Nephron (organoid): ENCODE results near the gene ZNF30.
"Not testable (repeated sequence)": the region's sequence is repeated elsewhere in the genome, so short reads cannot be mapped to it uniquely, and the experiment has no call there.

ENCODE experiments used
- H3K27ac Mint-ChIP-seq, 3 experiments: 2 replicates each; pipeline ENCODE4 v1.8.0; 2020; ENCODE audit warnings: mixed read lengths in 3 of 3, mild to moderate bottlenecking in 2 of 3, moderate library complexity in 1 of 3
- H3K27me3 Mint-ChIP-seq: 2 replicates; pipeline ENCODE4 v1.8.0; 2021; ENCODE audit warnings: low read depth, mild to moderate bottlenecking, moderate library complexity, mixed read lengths
- H3K36me3 Mint-ChIP-seq: 2 replicates; pipeline ENCODE4 v1.8.0; 2020; ENCODE audit warnings: low read depth, mixed read lengths
- H3K4me1 Mint-ChIP-seq: 2 replicates; pipeline ENCODE4 v1.8.0; 2020; ENCODE audit warnings: mixed read lengths
- H3K4me3 Mint-ChIP-seq, 3 experiments: 2 replicates each; pipeline ENCODE4 v1.8.0; 2020; ENCODE audit warnings: mild to moderate bottlenecking in 3 of 3, mixed read lengths in 3 of 3, moderate library complexity in 2 of 3
- H3K9me3 Mint-ChIP-seq: 2 replicates; pipeline ENCODE4 v1.8.0; 2020; ENCODE audit warnings: mixed read lengths
- CTCF ChIP-seq, 3 experiments: fragments of 200-600 bp; sonication (generic); IDR thresholded peaks; one replicate each; pipeline ENCODE4 v1.5.0; 2021; ENCODE audit warnings: antibody characterized with exemption in 3 of 3; ENCODE audit not compliant: unreplicated experiment in 3 of 3

Gene ZNF30

GRCh38 chr19:34900245-34900644 lies 26.5 kb upstream of the ZNF30 start:
- no peak overlapping the region for H3K4me3 Mint-ChIP-seq
- H3K36me3 Mint-ChIP-seq: no peaks in the 10 kb centered on the region
- H3K27ac Mint-ChIP-seq: no peak overlapping the region

GRCh38 chr19:34904664-34905527 lies 21.8 kb upstream of the ZNF30 start:
- Mint-ChIP-seq H3K4me3 (peak overlapping the region in 1 of 3 experiments; percentile 33), H3K36me3 (no peaks in the 10 kb centered on the region), H3K27ac (no peak overlapping the region), H3K4me1 (no peaks in the 10 kb centered on the region), H3K9me3 (peaks cover 2% of the 10 kb centered on the region), H3K27me3 (peaks cover 68% of the 10 kb centered on the region)
- no peak for TF ChIP-seq CTCF (IDR thresholded peaks at IDR 0.05; ENCODE audit: unreplicated experiment in 3 of 3)

More at GRCh38 chr19:34900245-34900644, 26.5 kb upstream of the ZNF30 start:
- no peaks in the 10 kb centered on the region for H3K4me1 Mint-ChIP-seq
- peaks cover 44% of the 10 kb centered on the region for H3K27me3 Mint-ChIP-seq
- no peak for TF ChIP-seq CTCF (IDR thresholded peaks at IDR 0.05; ENCODE audit: unreplicated experiment in 3 of 3)
- peaks cover 6% of the 10 kb centered on the region for H3K9me3 Mint-ChIP-seq

GRCh38 chr19:34910770-34911169 lies 15.9 kb upstream of the ZNF30 start:
- H3K4me1 Mint-ChIP-seq: no peaks in the 10 kb centered on the region
- no peak overlapping the region for H3K27ac Mint-ChIP-seq
- H3K9me3 Mint-ChIP-seq: peaks cover 2% of the 10 kb centered on the region
- H3K4me3 Mint-ChIP-seq: no peak overlapping the region
- H3K36me3 Mint-ChIP-seq: no peaks in the 10 kb centered on the region
- peaks cover 33% of the 10 kb centered on the region for H3K27me3 Mint-ChIP-seq
- no peak for TF ChIP-seq CTCF (IDR thresholded peaks at IDR 0.05; ENCODE audit: unreplicated experiment in 3 of 3)

- H3K27ac Mint-ChIP-seq, H3K4me3 Mint-ChIP-seq, H3K27me3 Mint-ChIP-seq, H3K4me1 Mint-ChIP-seq, H3K36me3 Mint-ChIP-seq: not testable (repeated sequence)
- peaks cover 45% of the 10 kb centered on the region for H3K9me3 Mint-ChIP-seq
Observed at GRCh38 chr19:34917144-34917543, 9.6 kb upstream of the ZNF30 start.

GRCh38 chr19:34918190-34918589 lies 8.5 kb upstream of the ZNF30 start:
- no peaks in the 10 kb centered on the region for H3K36me3 Mint-ChIP-seq
- peaks cover 46% of the 10 kb centered on the region for H3K9me3 Mint-ChIP-seq
- H3K27ac Mint-ChIP-seq: no peak overlapping the region
- no peaks in the 10 kb centered on the region for H3K4me1 Mint-ChIP-seq
- no peak for TF ChIP-seq CTCF (IDR thresholded peaks at IDR 0.05; ENCODE audit: unreplicated experiment in 3 of 3)
- H3K4me3 Mint-ChIP-seq: no peak overlapping the region
- H3K27me3 Mint-ChIP-seq: no peaks in the 10 kb centered on the region

- H3K9me3 Mint-ChIP-seq: peaks cover 56% of the 10 kb centered on the region
- not testable (repeated sequence) for H3K4me3 Mint-ChIP-seq, H3K4me1 Mint-ChIP-seq, H3K27ac Mint-ChIP-seq, H3K36me3 Mint-ChIP-seq, H3K27me3 Mint-ChIP-seq
Observed at GRCh38 chr19:34920090-34920786, 6.5 kb upstream of the ZNF30 start.
